OCI-LY7 (cell line): ENCODE results near the gene VPS13C.

ENCODE experiments used
- EZH2phosphoT487 ChIP-seq: fragments of 200-600 bp; sonication (generic); IDR thresholded peaks from 2 replicates; pipeline ENCODE4 v1.6.1; 2018; ENCODE audit warnings: low read depth, borderline replicate concordance, mild to moderate bottlenecking, mixed run types, antibody characterized with exemption, low read length, moderate library complexity, mixed read lengths
- TF ChIP-seq, protein P1 (sequence below): fragments of 200-600 bp; sonication (generic); conservative IDR thresholded peaks from 2 replicates; pipeline ENCODE4 v1.5.1; 2014; ENCODE audit warnings: mild to moderate bottlenecking, antibody characterized with exemption, low read length, moderate library complexity, mixed read lengths

DNA sequence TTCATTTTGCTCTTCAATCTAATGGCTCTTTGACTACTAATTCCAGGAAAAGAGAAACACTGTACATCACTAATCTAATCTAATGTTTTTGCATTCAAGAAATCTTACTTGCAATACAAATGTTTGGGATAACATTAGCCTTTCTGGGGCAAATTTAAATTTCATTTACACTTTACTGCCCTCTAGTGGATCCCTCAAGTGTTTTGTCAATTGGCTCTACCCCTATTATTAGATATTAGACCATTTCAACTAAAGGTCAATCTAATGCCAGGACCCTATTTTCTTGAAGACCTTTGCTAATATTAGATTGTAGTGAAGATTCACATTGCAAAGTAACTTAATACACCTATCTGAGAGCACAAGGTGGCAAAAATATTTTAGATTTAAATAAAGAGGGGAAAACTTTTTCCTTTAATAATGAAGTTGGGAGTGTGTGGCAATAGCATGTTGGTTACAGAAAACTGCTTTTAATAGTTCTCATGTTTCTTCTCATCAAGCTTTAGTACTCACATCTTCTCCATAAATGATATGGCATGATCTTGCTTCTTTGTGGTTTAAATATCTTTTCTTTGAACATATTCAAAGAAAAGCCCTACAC is 11.6 kb upstream of the VPS13C start:
- TF ChIP-seq, protein P1, sequence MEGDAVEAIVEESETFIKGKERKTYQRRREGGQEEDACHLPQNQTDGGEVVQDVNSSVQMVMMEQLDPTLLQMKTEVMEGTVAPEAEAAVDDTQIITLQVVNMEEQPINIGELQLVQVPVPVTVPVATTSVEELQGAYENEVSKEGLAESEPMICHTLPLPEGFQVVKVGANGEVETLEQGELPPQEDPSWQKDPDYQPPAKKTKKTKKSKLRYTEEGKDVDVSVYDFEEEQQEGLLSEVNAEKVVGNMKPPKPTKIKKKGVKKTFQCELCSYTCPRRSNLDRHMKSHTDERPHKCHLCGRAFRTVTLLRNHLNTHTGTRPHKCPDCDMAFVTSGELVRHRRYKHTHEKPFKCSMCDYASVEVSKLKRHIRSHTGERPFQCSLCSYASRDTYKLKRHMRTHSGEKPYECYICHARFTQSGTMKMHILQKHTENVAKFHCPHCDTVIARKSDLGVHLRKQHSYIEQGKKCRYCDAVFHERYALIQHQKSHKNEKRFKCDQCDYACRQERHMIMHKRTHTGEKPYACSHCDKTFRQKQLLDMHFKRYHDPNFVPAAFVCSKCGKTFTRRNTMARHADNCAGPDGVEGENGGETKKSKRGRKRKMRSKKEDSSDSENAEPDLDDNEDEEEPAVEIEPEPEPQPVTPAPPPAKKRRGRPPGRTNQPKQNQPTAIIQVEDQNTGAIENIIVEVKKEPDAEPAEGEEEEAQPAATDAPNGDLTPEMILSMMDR, result peak; percentile 91
- TF ChIP-seq EZH2phosphoT487, result no peak
